Testis (tissue), 2 donors: ENCODE results near the gene SLC22A23.

Source experiments
- CTCF ChIP-seq, 3 experiments: fragments of 450-650 bp in 2 of 3; fragments of 200-600 bp in 1 of 3; sonication (generic) in 1 of 3; IDR thresholded peaks; one replicate each; pipeline ENCODE4 v1.5.1; 2016 to 2019; ENCODE audit warnings: antibody characterized with exemption in 3 of 3, mild to moderate bottlenecking in 2 of 3, moderate library complexity in 1 of 3
- POLR2A ChIP-seq: fragments of 450-650 bp; IDR thresholded peaks from one replicate; pipeline ENCODE4 v1.6.1; 2017; ENCODE audit warnings: antibody characterized with exemption, mild to moderate bottlenecking, moderate library complexity

GRCh38 chr6:3315841-3316240 lies 141.0 kb downstream of the SLC22A23 start:
- no peak for TF ChIP-seq POLR2A
- TF ChIP-seq CTCF (IDR thresholded peaks at IDR 0.05), result no peak
